ENCODE data around the gene PDIA5.

DNA sequence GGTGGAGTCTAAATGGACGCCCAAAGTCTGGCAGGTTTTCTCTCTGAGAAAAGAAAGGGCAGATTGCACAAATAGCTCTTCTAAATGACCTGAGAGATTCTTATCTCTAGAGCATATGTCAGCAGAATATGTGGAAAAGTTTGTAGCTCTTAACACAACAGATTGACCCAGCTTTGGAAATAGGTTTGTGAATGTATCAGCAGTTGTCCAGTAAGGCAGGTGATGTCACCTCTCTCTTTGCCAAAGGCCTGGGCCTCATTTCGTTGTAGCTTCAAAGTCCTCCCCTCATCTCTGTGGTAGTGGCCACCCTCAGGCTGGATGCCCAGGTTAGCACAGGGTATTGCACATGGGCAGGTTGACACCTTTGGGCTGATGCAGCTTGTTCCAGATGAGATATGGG, 36.0 kb downstream of the PDIA5 start:
- TF ChIP-seq, protein P1, sequence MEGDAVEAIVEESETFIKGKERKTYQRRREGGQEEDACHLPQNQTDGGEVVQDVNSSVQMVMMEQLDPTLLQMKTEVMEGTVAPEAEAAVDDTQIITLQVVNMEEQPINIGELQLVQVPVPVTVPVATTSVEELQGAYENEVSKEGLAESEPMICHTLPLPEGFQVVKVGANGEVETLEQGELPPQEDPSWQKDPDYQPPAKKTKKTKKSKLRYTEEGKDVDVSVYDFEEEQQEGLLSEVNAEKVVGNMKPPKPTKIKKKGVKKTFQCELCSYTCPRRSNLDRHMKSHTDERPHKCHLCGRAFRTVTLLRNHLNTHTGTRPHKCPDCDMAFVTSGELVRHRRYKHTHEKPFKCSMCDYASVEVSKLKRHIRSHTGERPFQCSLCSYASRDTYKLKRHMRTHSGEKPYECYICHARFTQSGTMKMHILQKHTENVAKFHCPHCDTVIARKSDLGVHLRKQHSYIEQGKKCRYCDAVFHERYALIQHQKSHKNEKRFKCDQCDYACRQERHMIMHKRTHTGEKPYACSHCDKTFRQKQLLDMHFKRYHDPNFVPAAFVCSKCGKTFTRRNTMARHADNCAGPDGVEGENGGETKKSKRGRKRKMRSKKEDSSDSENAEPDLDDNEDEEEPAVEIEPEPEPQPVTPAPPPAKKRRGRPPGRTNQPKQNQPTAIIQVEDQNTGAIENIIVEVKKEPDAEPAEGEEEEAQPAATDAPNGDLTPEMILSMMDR (IDR thresholded peaks at IDR 0.05), result no peak
- TF ChIP-seq POLR2A (IDR thresholded peaks at IDR 0.05), result no peak

Data from heart left ventricle (tissue), 13 donors.